ENCODE results near the gene TENT4A.

DNA sequence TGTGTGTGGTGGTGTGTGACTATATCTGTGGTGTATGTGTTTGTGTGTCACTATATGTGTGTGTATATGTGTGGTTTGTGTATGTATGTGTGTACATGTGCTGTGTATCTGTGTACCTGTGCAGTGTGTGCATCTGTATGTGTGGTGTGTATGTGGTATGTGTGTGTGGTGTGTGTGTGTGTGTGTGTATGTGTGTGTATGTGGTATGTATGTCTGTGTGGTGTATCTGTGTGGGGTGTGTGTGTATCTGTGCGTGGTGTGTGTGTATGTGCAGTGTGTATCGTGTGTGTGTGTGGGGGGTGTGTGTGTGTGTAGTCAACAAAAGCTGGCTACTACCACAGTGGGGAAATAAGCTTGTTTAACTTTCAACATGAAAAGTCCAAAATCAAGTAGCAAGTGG is 31.6 kb upstream of the TENT4A start:
- TF ChIP-seq POLR2A (IDR thresholded peaks at IDR 0.05) = no peak
- TF ChIP-seq, protein P1, sequence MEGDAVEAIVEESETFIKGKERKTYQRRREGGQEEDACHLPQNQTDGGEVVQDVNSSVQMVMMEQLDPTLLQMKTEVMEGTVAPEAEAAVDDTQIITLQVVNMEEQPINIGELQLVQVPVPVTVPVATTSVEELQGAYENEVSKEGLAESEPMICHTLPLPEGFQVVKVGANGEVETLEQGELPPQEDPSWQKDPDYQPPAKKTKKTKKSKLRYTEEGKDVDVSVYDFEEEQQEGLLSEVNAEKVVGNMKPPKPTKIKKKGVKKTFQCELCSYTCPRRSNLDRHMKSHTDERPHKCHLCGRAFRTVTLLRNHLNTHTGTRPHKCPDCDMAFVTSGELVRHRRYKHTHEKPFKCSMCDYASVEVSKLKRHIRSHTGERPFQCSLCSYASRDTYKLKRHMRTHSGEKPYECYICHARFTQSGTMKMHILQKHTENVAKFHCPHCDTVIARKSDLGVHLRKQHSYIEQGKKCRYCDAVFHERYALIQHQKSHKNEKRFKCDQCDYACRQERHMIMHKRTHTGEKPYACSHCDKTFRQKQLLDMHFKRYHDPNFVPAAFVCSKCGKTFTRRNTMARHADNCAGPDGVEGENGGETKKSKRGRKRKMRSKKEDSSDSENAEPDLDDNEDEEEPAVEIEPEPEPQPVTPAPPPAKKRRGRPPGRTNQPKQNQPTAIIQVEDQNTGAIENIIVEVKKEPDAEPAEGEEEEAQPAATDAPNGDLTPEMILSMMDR (IDR thresholded peaks at IDR 0.05 in 4 of 5, conservative IDR thresholded peaks at IDR 0.05 in 1 of 5) = no peak
